IMR-90 (cell line): Measurements from ENCODE around the gene DCLK1. TPM values are rescaled to one million over a fixed set of nuclear protein-coding genes. Genes with fewer than 3 reads are reported as not detected.

Experiments
- ATAC-seq: fragments of 200-7000 bp; cut with Tn5 transposase; 2 replicates; pipeline ENCODE4 v1.9.1; 2020; ENCODE audit warnings: low read depth, mild to moderate bottlenecking, moderate library complexity
- BruUV-seq: library from RNA; stranded (reverse); fragments of 400-500 nt; replicated peaks from 2 replicates; lab custom pipeline; 2021; lab: Mats Ljungman, UMichigan
- CTCF ChIA-PET: fragments of 300-600 bp; formaldehyde crosslinking; extraction: SDS; loops from one replicate; lab custom pipeline; 2021; ENCODE audit warnings: antibody characterized with exemption; lab: Yijun Ruan, JAX
- POLR2A ChIA-PET: fragments of 300-600 bp; sonication (Branson Sonifier 250); formaldehyde crosslinking; loops from one replicate; lab custom pipeline; 2022; ENCODE audit warnings: antibody characterized with exemption; ENCODE audit not compliant: unreplicated experiment; lab: Charles Lee
- DNase-seq: peaks from one replicate; pipeline ENCODE4 v3.0.0; 2013
- H2AFZ ChIP-seq: replicated peaks from 2 replicates; pipeline ENCODE3; 2013; ENCODE audit warnings: low read length, mild to moderate bottlenecking; ENCODE audit not compliant: poor library complexity
- H2AK5ac ChIP-seq: 2 replicates; pipeline ENCODE4 v1.6.1; 2013; ENCODE audit warnings: low read depth, low read length, inconsistent platforms
- H2AK9ac ChIP-seq: replicated peaks from 2 replicates; pipeline ENCODE3; 2013; ENCODE audit warnings: mild to moderate bottlenecking, low read depth, low read length, moderate library complexity; ENCODE audit not compliant: poor library complexity
- H2BK120ac ChIP-seq: 2 replicates; pipeline ENCODE4 v1.6.1; 2013; ENCODE audit warnings: low read depth, low read length, inconsistent platforms
- H2BK15ac ChIP-seq: 3 replicates; pipeline ENCODE4 v1.6.1; 2013; ENCODE audit warnings: low read depth, low read length, inconsistent platforms
- H2BK20ac ChIP-seq: 2 replicates; pipeline ENCODE4 v1.6.1; 2013; ENCODE audit warnings: low read depth, mild to moderate bottlenecking, inconsistent platforms, low read length, moderate library complexity
- H2BK5ac ChIP-seq: 2 replicates; pipeline ENCODE4 v1.6.1; 2013; ENCODE audit warnings: mild to moderate bottlenecking, low read depth, low read length, inconsistent platforms; ENCODE audit not compliant: poor library complexity, severe bottlenecking
- H3K14ac ChIP-seq: replicated peaks from 2 replicates; pipeline ENCODE4 v1.6.1; 2013; ENCODE audit warnings: low read depth, low read length, inconsistent platforms
- H3K18ac ChIP-seq: 2 replicates; pipeline ENCODE4 v1.6.1; 2013; ENCODE audit warnings: low read depth, low read length, control low read depth
- H3K23ac ChIP-seq: 2 replicates; pipeline ENCODE4 v1.6.1; 2013; ENCODE audit warnings: low read depth, low read length, inconsistent platforms
- H3K27ac ChIP-seq: 2 replicates; pipeline ENCODE4 v1.5.1; 2013; ENCODE audit warnings: mild to moderate bottlenecking, control low read depth, low read length; ENCODE audit not compliant: insufficient read depth
- H3K27me3 ChIP-seq: 2 replicates; pipeline ENCODE4 v1.6.1; 2013; ENCODE audit warnings: low read length; ENCODE audit not compliant: control insufficient read depth, insufficient read depth
- H3K36me3 ChIP-seq: 2 replicates; pipeline ENCODE4 v1.6.1; 2013; ENCODE audit warnings: low read length, mixed read lengths; ENCODE audit not compliant: control insufficient read depth, insufficient read depth
- H3K4ac ChIP-seq: 2 replicates; pipeline ENCODE4 v1.6.1; 2013; ENCODE audit warnings: low read depth, low read length, inconsistent platforms
- H3K4me1 ChIP-seq: 2 replicates; pipeline ENCODE4 v1.6.1; 2013; ENCODE audit warnings: low read length, mixed read lengths; ENCODE audit not compliant: control insufficient read depth, insufficient read depth
- H3K4me2 ChIP-seq: 2 replicates; pipeline ENCODE4 v1.6.1; 2013; ENCODE audit warnings: low read depth, mild to moderate bottlenecking, control low read depth, low read length, moderate library complexity
- H3K4me3 ChIP-seq: 2 replicates; pipeline ENCODE4 v1.5.1; 2013; ENCODE audit warnings: low read depth, mild to moderate bottlenecking, control low read depth, low read length, moderate library complexity; ENCODE audit not compliant: insufficient read depth
- H3K56ac ChIP-seq: 2 replicates; pipeline ENCODE4 v1.6.1; 2013; ENCODE audit warnings: low read length, inconsistent platforms; ENCODE audit not compliant: insufficient read depth; ENCODE audit errors: extremely low read depth
- H3K79me1 ChIP-seq, 2 experiments: 2 replicates each; pipeline ENCODE4 v1.6.1; 2013; ENCODE audit warnings: low read length in 2 of 2, inconsistent platforms in 1 of 2, low read depth in 1 of 2
- H3K9ac ChIP-seq: 2 replicates; pipeline ENCODE4 v1.6.1; 2013; ENCODE audit warnings: low read depth, low read length, control low read depth
- H3K9me1 ChIP-seq: 2 replicates; pipeline ENCODE4 v1.6.1; 2013; ENCODE audit warnings: low read length, inconsistent platforms; ENCODE audit not compliant: insufficient read depth
- H3K9me3 ChIP-seq: 2 replicates; pipeline ENCODE4 v1.6.1; 2013; ENCODE audit warnings: low read length; ENCODE audit not compliant: control insufficient read depth, insufficient read depth
- H4K20me1 ChIP-seq: 2 replicates; pipeline ENCODE4 v1.6.1; 2013; ENCODE audit warnings: low read length, inconsistent platforms; ENCODE audit not compliant: insufficient read depth
- H4K5ac ChIP-seq: 2 replicates; pipeline ENCODE4 v1.6.1; 2013; ENCODE audit warnings: mild to moderate bottlenecking, low read depth, low read length, control low read depth
- H4K8ac ChIP-seq, 2 experiments: 2 replicates each; pipeline ENCODE4 v1.6.1; 2013; ENCODE audit warnings: low read depth in 2 of 2, low read length in 2 of 2, control low read depth in 1 of 2, inconsistent platforms in 1 of 2
- H4K91ac ChIP-seq: 2 replicates; pipeline ENCODE4 v1.6.1; 2013; ENCODE audit warnings: low read depth, low read length, inconsistent platforms; ENCODE audit not compliant: insufficient read depth
- CEBPB ChIP-seq: IDR thresholded peaks from 2 replicates; pipeline ENCODE4 v1.6.1; 2012; ENCODE audit warnings: low read depth, low read length, improper control_type of control experiment
- FOS ChIP-seq: fragments of 150-350 bp; IDR thresholded peaks from 2 replicates; pipeline ENCODE4 v1.6.1; 2016; ENCODE audit warnings: low read depth, low read length
- MXI1 ChIP-seq: IDR thresholded peaks from 2 replicates; pipeline ENCODE4 v1.6.1; 2012; ENCODE audit warnings: low read depth, mild to moderate bottlenecking, low read length, moderate library complexity, borderline replicate concordance
- RAD21 ChIP-seq: IDR thresholded peaks from 2 replicates; pipeline ENCODE4 v1.6.1; 2012; ENCODE audit warnings: low read length, improper control_type of control experiment
- RFX5 ChIP-seq: IDR thresholded peaks from 2 replicates; pipeline ENCODE4 v1.8.0; 2012; ENCODE audit warnings: low read depth, mild to moderate bottlenecking, low read length, moderate library complexity
- SMC3 ChIP-seq: fragments of 150-350 bp; IDR thresholded peaks from 2 replicates; pipeline ENCODE4 v1.6.1; 2016; ENCODE audit warnings: low read depth, mild to moderate bottlenecking, antibody characterized with exemption, low read length, moderate library complexity
- WGBS, 2 experiments: methylation state at CpG; one replicate each; pipeline versions ENCODE4 v1.1.5 to v1.1.7; 2013; ENCODE audit warnings: missing lambda C conversion rate in 2 of 2; ENCODE audit not compliant: insufficient read length in 1 of 2; ENCODE audit errors: extremely low coverage in 2 of 2; 5-methylcytosine and 5-hydroxymethylcytosine counted together
- dilution Hi-C: fragments of 300-500 bp; cut with HindIII; formaldehyde crosslinking; loops from one replicate; pipeline ENCODE4 v1.14.3; 2018; ENCODE audit warnings: low sequenced_read_pairs; ENCODE audit not compliant: unreplicated experiment
- in situ Hi-C: fragments of 300-500 bp; cut with MboI; formaldehyde crosslinking; loops from 3 replicates; pipeline ENCODE4 v1.14.3; 2019; ENCODE audit warnings: low sequenced_read_pairs, inconsistent platforms, mixed read lengths
- intact Hi-C: fragments of 100-400 bp; cut with micrococcal nuclease; formaldehyde crosslinking; loops from 2 replicates; pipeline ENCODE4 v1.10.0; 2022
- polyA plus RNA-seq, 3 experiments: library from polyadenylated mRNA; depleted of rRNA; stranded (reverse); fragments of >200 nt; gene quantifications; 2 replicates each; pipeline ENCODE4 v1.2.3, GENCODE V29; 2012; ENCODE audit warnings: low replicate concordance in 1 of 3
- total RNA-seq: library from RNA; depleted of rRNA; stranded (reverse); fragments of >200 nt; gene quantifications from 2 replicates; pipeline ENCODE4 v1.2.3, GENCODE V29; 2012
- TF ChIP-seq, protein P1 (sequence below): fragments of 150-350 bp; IDR thresholded peaks from 2 replicates; pipeline ENCODE4 v1.6.1; 2016; ENCODE audit warnings: low read depth, mild to moderate bottlenecking, low read length, moderate library complexity, borderline replicate concordance
- TF ChIP-seq, protein P2 (sequence below): conservative IDR thresholded peaks from 2 replicates; pipeline ENCODE4 v1.5.1; 2012; ENCODE audit warnings: mild to moderate bottlenecking, low read depth, low read length, improper control_type of control experiment

The DCLK1 gene
- total and polyA plus RNA-seq, 2 of the 4 experiments (the other 2 are of a cell fraction): under 0.01 to 0.02 TPM

DNA sequence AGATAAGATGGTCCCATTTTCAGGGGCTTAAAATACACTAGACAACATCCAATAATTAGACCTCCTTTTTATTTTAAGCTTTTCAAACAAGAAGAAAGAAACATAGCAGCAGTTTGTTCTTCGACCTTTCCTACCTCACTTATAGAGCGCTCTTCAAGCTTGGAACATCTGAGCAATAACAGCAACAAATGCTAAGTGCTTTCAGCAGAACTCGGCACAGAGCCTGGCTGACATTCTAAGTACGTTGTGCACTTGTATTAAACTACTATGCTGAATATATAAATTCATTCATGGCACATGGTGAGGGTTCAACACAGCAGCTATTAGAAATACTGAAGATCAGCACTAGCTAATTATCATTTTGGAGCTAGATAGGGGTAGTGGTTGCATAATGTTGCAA, 398.6 kb downstream of the DCLK1 start:
- POLR2A ChIA-PET: no interaction called here

More for the DNA sequence above, 398.6 kb downstream of the DCLK1 start:
- Histone ChIP-seq H3K9me1 (no peaks in the 10 kb centered on the region), H3K36me3 (no peaks in the 10 kb centered on the region), H4K91ac (no peak overlapping the region), H3K27me3 (no peaks in the 10 kb centered on the region; the same call in 1 of the 2 replicates), H3K27ac (no peak overlapping the region), H3K56ac (no peak overlapping the region), H3K14ac (no peak overlapping the region), H3K79me1 (no peaks in the 10 kb centered on the region), H4K5ac (no peak overlapping the region), H2BK20ac (no peak overlapping the region), H3K23ac (no peak overlapping the region), H3K9me3 (no peaks in the 10 kb centered on the region), H3K4ac (no peak overlapping the region), H4K20me1 (no peaks in the 10 kb centered on the region), H2BK120ac (no peak overlapping the region), H3K9ac (no peak overlapping the region), H3K18ac (no peak overlapping the region), H2AFZ (no peak overlapping the region), H4K8ac (no peak overlapping the region), H2AK9ac (no peak overlapping the region), H2BK5ac (no peak overlapping the region), H2BK15ac (no peak overlapping the region), H2AK5ac (no peak overlapping the region), H3K4me2 (no peak overlapping the region), H3K4me3 (no peak overlapping the region), H3K4me1 (no peaks in the 10 kb centered on the region)
- dilution Hi-C loops (no loop called here), intact Hi-C loops (no loop called here), in situ Hi-C loops (no loop called here)
- DNase-seq (no peak), ATAC-seq (no peak)
- CTCF ChIA-PET: no interaction called here
- no TSS peak for BruUV-seq
- TF ChIP-seq, protein P1, sequence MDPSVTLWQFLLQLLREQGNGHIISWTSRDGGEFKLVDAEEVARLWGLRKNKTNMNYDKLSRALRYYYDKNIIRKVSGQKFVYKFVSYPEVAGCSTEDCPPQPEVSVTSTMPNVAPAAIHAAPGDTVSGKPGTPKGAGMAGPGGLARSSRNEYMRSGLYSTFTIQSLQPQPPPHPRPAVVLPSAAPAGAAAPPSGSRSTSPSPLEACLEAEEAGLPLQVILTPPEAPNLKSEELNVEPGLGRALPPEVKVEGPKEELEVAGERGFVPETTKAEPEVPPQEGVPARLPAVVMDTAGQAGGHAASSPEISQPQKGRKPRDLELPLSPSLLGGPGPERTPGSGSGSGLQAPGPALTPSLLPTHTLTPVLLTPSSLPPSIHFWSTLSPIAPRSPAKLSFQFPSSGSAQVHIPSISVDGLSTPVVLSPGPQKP: no peak
- TF ChIP-seq, protein P2, sequence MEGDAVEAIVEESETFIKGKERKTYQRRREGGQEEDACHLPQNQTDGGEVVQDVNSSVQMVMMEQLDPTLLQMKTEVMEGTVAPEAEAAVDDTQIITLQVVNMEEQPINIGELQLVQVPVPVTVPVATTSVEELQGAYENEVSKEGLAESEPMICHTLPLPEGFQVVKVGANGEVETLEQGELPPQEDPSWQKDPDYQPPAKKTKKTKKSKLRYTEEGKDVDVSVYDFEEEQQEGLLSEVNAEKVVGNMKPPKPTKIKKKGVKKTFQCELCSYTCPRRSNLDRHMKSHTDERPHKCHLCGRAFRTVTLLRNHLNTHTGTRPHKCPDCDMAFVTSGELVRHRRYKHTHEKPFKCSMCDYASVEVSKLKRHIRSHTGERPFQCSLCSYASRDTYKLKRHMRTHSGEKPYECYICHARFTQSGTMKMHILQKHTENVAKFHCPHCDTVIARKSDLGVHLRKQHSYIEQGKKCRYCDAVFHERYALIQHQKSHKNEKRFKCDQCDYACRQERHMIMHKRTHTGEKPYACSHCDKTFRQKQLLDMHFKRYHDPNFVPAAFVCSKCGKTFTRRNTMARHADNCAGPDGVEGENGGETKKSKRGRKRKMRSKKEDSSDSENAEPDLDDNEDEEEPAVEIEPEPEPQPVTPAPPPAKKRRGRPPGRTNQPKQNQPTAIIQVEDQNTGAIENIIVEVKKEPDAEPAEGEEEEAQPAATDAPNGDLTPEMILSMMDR: no peak
- TF ChIP-seq RAD21 (no peak), FOS (no peak), MXI1 (no peak), SMC3 (no peak), RFX5 (no peak), CEBPB (no peak)
- no CpG with 5 or more reads among the region's 4 CpGs for WGBS, 2 experiments
